K562 (cell line): ENCODE data around the gene RAPGEF5. TPM values are rescaled to one million over a fixed set of nuclear protein-coding genes. Genes with fewer than 3 reads are reported as not detected.

Experiments used
- ATAC-seq: fragments of 200-7000 bp; cut with Tn5 transposase; 3 replicates; pipeline ENCODE4 v1.9.1; 2020; ENCODE audit warnings: moderate library complexity
- BruUV-seq: library from RNA; stranded (reverse); fragments of 400-500 nt; replicated peaks from 2 replicates; lab custom pipeline; 2021; lab: Mats Ljungman, UMichigan
- CTCF ChIA-PET: fragments of 300-600 bp; formaldehyde crosslinking; extraction: SDS; loops from one replicate; lab custom pipeline; 2021; ENCODE audit warnings: low intra/inter-chr PET ratio; lab: Yijun Ruan, JAX
- POLR2A ChIA-PET: fragments of 300-600, 350-650 bp; sonication (Branson Sonifier 250); formaldehyde crosslinking; extraction: SDS; loops from one replicate; lab custom pipeline; 2021; ENCODE audit warnings: antibody characterized with exemption, inconsistent platforms; lab: Yijun Ruan, JAX
- DNase-seq, 4 experiments: peaks; one replicate each; pipeline versions ENCODE4 v3.0.0 to v3.0.0-alpha.2; 2011 to 2018; ENCODE audit warnings: low spot score in 3 of 4, mixed read lengths in 3 of 4; ENCODE audit errors: extremely low read depth in 1 of 4
- FAIRE-seq: peaks from 2 replicates; lab custom pipeline; 2011; peaks lifted over from hg19 to GRCh38; lab: Jason Lieb, UNC
- H2AFZ ChIP-seq: 2 replicates; pipeline ENCODE4 v1.6.0; 2011; ENCODE audit warnings: low read depth, low read length, control low read depth, inconsistent platforms
- H3K27ac ChIP-seq: fragments of 200-600 bp; 3 replicates; pipeline ENCODE4 v1.8.0; 2011; ENCODE audit warnings: low read depth, mild to moderate bottlenecking, control low read depth, inconsistent platforms, low read length, moderate library complexity, mixed read lengths; ENCODE audit errors: extremely low read depth
- H3K27me3 ChIP-seq, 2 experiments: fragments of 300-600 bp in 1 of 2; 2 replicates in 1 of 2; 3 replicates in 1 of 2; pipeline versions ENCODE4 v1.6.0 to v1.8.0; 2011; ENCODE audit warnings: inconsistent platforms in 2 of 2, low read length in 2 of 2, mild to moderate bottlenecking in 1 of 2, mixed read lengths in 1 of 2, moderate library complexity in 1 of 2; ENCODE audit not compliant: control insufficient read depth in 2 of 2, insufficient read depth in 2 of 2
- H3K36me3 ChIP-seq: fragments of 300-600 bp; 3 replicates; pipeline ENCODE4 v1.8.0; 2011; ENCODE audit warnings: mild to moderate bottlenecking, low read length, inconsistent platforms; ENCODE audit not compliant: control insufficient read depth, insufficient read depth
- H3K4me1 ChIP-seq, 2 experiments: fragments of 200-600 bp in 1 of 2; replicated peaks in 1 of 2; 2 replicates in 1 of 2; 3 replicates in 1 of 2; pipeline versions ENCODE4 v1.5.1 to v1.8.0; 2011; ENCODE audit warnings: inconsistent platforms in 2 of 2, low read length in 2 of 2, mild to moderate bottlenecking in 1 of 2, mixed read lengths in 1 of 2, moderate library complexity in 1 of 2; ENCODE audit not compliant: control insufficient read depth in 2 of 2, insufficient read depth in 2 of 2
- H3K4me2 ChIP-seq: 2 replicates; pipeline ENCODE4 v1.6.1; 2011; ENCODE audit warnings: low read length, control low read depth, inconsistent platforms, mixed read lengths; ENCODE audit not compliant: insufficient read depth
- H3K4me3 ChIP-seq: fragments of 200-600 bp; sonication (generic), shearing (Covaris generic); 2 replicates; pipeline ENCODE4 v1.5.1; 2016; ENCODE audit warnings: control low read depth, inconsistent platforms
- H3K79me2 ChIP-seq: fragments of 200-600 bp; 3 replicates; pipeline ENCODE4 v1.8.0; 2011; ENCODE audit warnings: low read length, inconsistent platforms; ENCODE audit not compliant: control insufficient read depth, insufficient read depth
- H3K9ac ChIP-seq, 2 experiments: 2 replicates each; pipeline versions ENCODE4 v1.6.0 to v1.6.1; 2011; ENCODE audit warnings: low read depth in 2 of 2, low read length in 2 of 2, control low read depth in 1 of 2, inconsistent platforms in 1 of 2, mild to moderate bottlenecking in 1 of 2, mixed read lengths in 1 of 2; ENCODE audit not compliant: insufficient read depth in 1 of 2
- H3K9me1 ChIP-seq: one replicate; pipeline ENCODE4 v1.6.0; 2011; ENCODE audit warnings: inconsistent platforms, mild to moderate bottlenecking, low read length, moderate library complexity; ENCODE audit not compliant: control insufficient read depth, insufficient read depth
- H3K9me3 ChIP-seq: replicated peaks from 2 replicates; pipeline ENCODE4 v1.5.1; 2011; ENCODE audit warnings: low read depth, low read length, inconsistent platforms; ENCODE audit not compliant: control insufficient read depth, insufficient read depth
- H4K20me1 ChIP-seq: replicated peaks from 2 replicates; pipeline ENCODE4 v1.6.1; 2011; ENCODE audit warnings: low read length, inconsistent platforms, mixed read lengths; ENCODE audit not compliant: control insufficient read depth, insufficient read depth
- HMBOX1 ChIP-seq: sonication (generic); IDR thresholded peaks from 2 replicates; pipeline ENCODE4 v1.6.1; 2016
- HMGXB4 ChIP-seq: sonication (generic); formaldehyde crosslinking; IDR thresholded peaks from 2 replicates; pipeline ENCODE4 v1.8.1; 2023; ENCODE audit warnings: mild to moderate bottlenecking, missing genetic modification reagents
- MAX ChIP-seq: sonication (generic); formaldehyde crosslinking; IDR thresholded peaks from 2 replicates; pipeline ENCODE4 v1.9.0; 2022; ENCODE audit warnings: mild to moderate bottlenecking, missing genetic modification reagents
- MITF ChIP-seq: IDR thresholded peaks from 2 replicates; pipeline ENCODE4 v1.6.1; 2014; ENCODE audit warnings: antibody characterized with exemption
- POLR2AphosphoS5 ChIP-seq: IDR thresholded peaks from 2 replicates; pipeline ENCODE4 v1.6.1; 2011; ENCODE audit warnings: mild to moderate bottlenecking, low read depth, low read length, moderate library complexity; ENCODE audit not compliant: control insufficient read depth, insufficient read depth
- TSHZ1 ChIP-seq: fragments of 250-450 bp; sonication (Bioruptor Pico); IDR thresholded peaks from 2 replicates; pipeline ENCODE4 v1.4.0; 2020; ENCODE audit warnings: mild to moderate bottlenecking, moderate library complexity
- XRCC3 ChIP-seq: fragments of 450-650 bp; IDR thresholded peaks from 2 replicates; pipeline ENCODE4 v1.6.1; 2017; ENCODE audit warnings: mild to moderate bottlenecking, moderate library complexity
- YBX1 ChIP-seq: fragments of 450-650 bp; IDR thresholded peaks from 2 replicates; pipeline ENCODE4 v1.7.1; 2016; ENCODE audit warnings: mild to moderate bottlenecking
- ZNF263 ChIP-seq: sonication (generic); formaldehyde crosslinking; IDR thresholded peaks from 2 replicates; pipeline ENCODE4 v1.8.0; 2022; ENCODE audit warnings: mild to moderate bottlenecking, missing genetic modification reagents, borderline replicate concordance
- ZNF695 ChIP-seq: fragments of 450-650 bp; formaldehyde crosslinking; IDR thresholded peaks from 2 replicates; pipeline ENCODE4 v1.4.0; 2020; ENCODE audit warnings: mild to moderate bottlenecking, moderate library complexity
- ZNF830 ChIP-seq: fragments of 250-450 bp; sonication (Bioruptor Pico); IDR thresholded peaks from 2 replicates; pipeline ENCODE4 v1.5.0; 2021; ENCODE audit warnings: mild to moderate bottlenecking
- WGBS: fragments of 100-300 bp; shearing (Covaris generic); methylation state at CpG from one replicate; pipeline ENCODE4 v1.1.6; 2016; ENCODE audit warnings: low coverage, mixed read lengths; ENCODE audit not compliant: insufficient coverage; ENCODE audit errors: missing lambda C conversion rate; 5-methylcytosine and 5-hydroxymethylcytosine counted together
- in situ Hi-C: fragments of 300-500 bp; cut with MboI; formaldehyde crosslinking; loops from 4 replicates; pipeline ENCODE4 v1.15.0; 2018; ENCODE audit warnings: inconsistent platforms, mixed read lengths
- intact Hi-C: fragments of 100-400 bp; cut with micrococcal nuclease; formaldehyde crosslinking; loops from 2 replicates; pipeline ENCODE4 v1.14.2; 2022
- polyA plus RNA-seq, 8 experiments: library from polyadenylated mRNA; depleted of rRNA in 4 of 8; stranded (reverse) in 5 of 8; unstranded in 3 of 8; fragments of >200 nt; fragmentation: Nextera tagmentation in 2 of 8; fragmentation: Illumina TruSeq in 1 of 8; extraction: Ambion mirVana in 2 of 8; extraction: Trizol in 1 of 8; gene quantifications; 2 replicates each; pipeline versions ENCODE4 v1.2.1 to v1.2.3, GENCODE V29; 2011 to 2014; ENCODE audit warnings: inconsistent platforms in 1 of 8, missing spikeins in 1 of 8
- total RNA-seq, 7 experiments: library from RNA; depleted of rRNA in 6 of 7; stranded (reverse); fragments of >200 nt in 6 of 7; fragmentation: Illumina TruSeq in 2 of 7; extraction: Trizol in 2 of 7; gene quantifications; 2 replicates each; pipeline versions ENCODE4 v1.2.1 to v1.2.3, GENCODE V29; 2011 to 2021; ENCODE audit warnings: low replicate concordance in 1 of 7

The RAPGEF5 gene
- total and polyA plus RNA-seq, 9 of the 15 experiments (the other 6 are each of a cell fraction or from before 2014, with no cell fraction given): 0.39 to 2.0 (median 1.1) TPM

- no peak for TF ChIP-seq TSHZ1 (CRISPR knock-in tag)
- TF ChIP-seq YBX1: no peak
- TF ChIP-seq MITF: no peak
These were observed 103.9 kb downstream of the RAPGEF5 start (continued) for GRCh38 chr7:22252936-22253536.

- BruUV-seq: no TSS peak
- H3K27me3 ChIP-seq: no peaks in the 10 kb centered on the region
- H3K4me2 ChIP-seq: no peak overlapping the region
- H3K79me2 ChIP-seq: no peaks in the 10 kb centered on the region
- intact Hi-C loops (no loop called here), in situ Hi-C loops (no loop called here)
- no peaks in the 10 kb centered on the region for H3K36me3 ChIP-seq
- no peaks in the 10 kb centered on the region for H4K20me1 ChIP-seq
- no peaks in the 10 kb centered on the region for H3K9me1 ChIP-seq
- DNase-seq (no peak), FAIRE-seq (no peak), ATAC-seq (no peak)
- H3K27ac ChIP-seq: no peak overlapping the region
- WGBS: 19% methylated on average over 2 of the region's 2 CpGs
- no peaks in the 10 kb centered on the region for H3K4me1 ChIP-seq
- no peaks in the 10 kb centered on the region for H3K9me3 ChIP-seq
- no peak overlapping the region for H2AFZ ChIP-seq
- no peak overlapping the region for H3K9ac ChIP-seq
- POLR2A ChIA-PET: no interaction called here
- no peak overlapping the region for H3K4me3 ChIP-seq
- CTCF ChIA-PET: no interaction called here
- TF ChIP-seq HMBOX1: no peak
- TF ChIP-seq XRCC3: no peak
- TF ChIP-seq HMGXB4 (CRISPR knock-in tag): no peak
- TF ChIP-seq MAX (CRISPR knock-in tag): no peak
- no peak for TF ChIP-seq ZNF263 (CRISPR knock-in tag)
- TF ChIP-seq ZNF830 (CRISPR knock-in tag): no peak
- no peak for TF ChIP-seq ZNF695 (CRISPR knock-in tag)
- TF ChIP-seq POLR2AphosphoS5: no peak
These were observed 104.9 kb downstream of the RAPGEF5 start for GRCh38 chr7:22252016-22252415.
